Mesenchymal stem cell (in vitro differentiated cells and primary cell): ENCODE data around the gene NR2F2.
A peak's percentile ranks its signal among the peaks of the same experiment; 100 is the strongest.

Source experiments
- DNase-seq: peaks from one replicate; pipeline ENCODE4 v3.0.0-alpha.2; 2013
- H2AFZ ChIP-seq: one replicate; pipeline ENCODE4 v1.6.1; 2013; ENCODE audit warnings: low read depth, mild to moderate bottlenecking, control low read depth, inconsistent platforms, low read length, moderate library complexity
- H2AK5ac ChIP-seq: 2 replicates; pipeline ENCODE4 v1.6.1; 2013; ENCODE audit warnings: low read length, moderate library complexity, mild to moderate bottlenecking, inconsistent platforms; ENCODE audit not compliant: severe bottlenecking
- H2BK120ac ChIP-seq: one replicate; pipeline ENCODE4 v1.6.1; 2013; ENCODE audit warnings: low read depth, mild to moderate bottlenecking, inconsistent platforms, low read length, moderate library complexity
- H2BK12ac ChIP-seq, 2 experiments: one replicate each; pipeline ENCODE4 v1.6.1; 2013; ENCODE audit warnings: inconsistent platforms in 2 of 2, low read length in 2 of 2, mild to moderate bottlenecking in 2 of 2, moderate library complexity in 2 of 2, control low read depth in 1 of 2
- H2BK15ac ChIP-seq: one replicate; pipeline ENCODE4 v1.6.1; 2013; ENCODE audit warnings: mild to moderate bottlenecking, low read depth, inconsistent platforms; ENCODE audit not compliant: poor library complexity, severe bottlenecking
- H2BK5ac ChIP-seq: 2 replicates; pipeline ENCODE4 v1.6.1; 2013; ENCODE audit warnings: low read depth, mild to moderate bottlenecking, low read length, control low read depth, inconsistent platforms; ENCODE audit not compliant: poor library complexity, severe bottlenecking
- H3K14ac ChIP-seq, 2 experiments: one replicate each; pipeline ENCODE4 v1.6.1; 2013; ENCODE audit warnings: inconsistent platforms in 2 of 2, low read length in 2 of 2, control low read depth in 1 of 2, mild to moderate bottlenecking in 1 of 2, moderate library complexity in 1 of 2
- H3K18ac ChIP-seq, 2 experiments: one replicate each; pipeline ENCODE4 v1.6.1; 2013; ENCODE audit warnings: inconsistent platforms in 2 of 2, low read length in 2 of 2, control low read depth in 1 of 2, low read depth in 1 of 2, mild to moderate bottlenecking in 1 of 2
- H3K23ac ChIP-seq, 2 experiments: one replicate each; pipeline ENCODE4 v1.6.1; 2013; ENCODE audit warnings: inconsistent platforms in 2 of 2, low read length in 2 of 2, mild to moderate bottlenecking in 2 of 2, moderate library complexity in 2 of 2, control low read depth in 1 of 2
- H3K27ac ChIP-seq: 2 replicates; pipeline ENCODE4 v1.5.1; 2013; ENCODE audit warnings: mild to moderate bottlenecking, moderate library complexity, low read length, control low read depth, inconsistent platforms; ENCODE audit not compliant: poor library complexity, severe bottlenecking
- H3K27me3 ChIP-seq, 2 experiments: 2 replicates each; pipeline versions ENCODE4 v1.6.1 to v1.7.0; 2013; ENCODE audit warnings: low read length in 2 of 2, mild to moderate bottlenecking in 2 of 2, moderate library complexity in 2 of 2, control low read depth in 1 of 2, inconsistent platforms in 1 of 2; ENCODE audit not compliant: control insufficient read depth in 1 of 2, insufficient read depth in 1 of 2
- H3K36me3 ChIP-seq, 2 experiments: 2 replicates each; pipeline versions ENCODE4 v1.6.1 to v1.7.0; 2013; ENCODE audit warnings: low read length in 2 of 2, control low read depth in 1 of 2, inconsistent platforms in 1 of 2, low read depth in 1 of 2, mild to moderate bottlenecking in 1 of 2; ENCODE audit not compliant: insufficient read depth in 2 of 2, control insufficient read depth in 1 of 2
- H3K4ac ChIP-seq, 2 experiments: one replicate each; pipeline ENCODE4 v1.6.1; 2013; ENCODE audit warnings: inconsistent platforms in 2 of 2, low read length in 2 of 2, mild to moderate bottlenecking in 2 of 2, moderate library complexity in 2 of 2, control low read depth in 1 of 2, low read depth in 1 of 2
- H3K4me1 ChIP-seq: 2 replicates; pipeline ENCODE4 v1.6.1; 2013; ENCODE audit warnings: low read depth, low read length, control low read depth; ENCODE audit not compliant: control insufficient read depth, insufficient read depth
- H3K4me2 ChIP-seq: 2 replicates; pipeline ENCODE4 v1.6.1; 2013; ENCODE audit warnings: low read length, mild to moderate bottlenecking, inconsistent platforms; ENCODE audit not compliant: poor library complexity, severe bottlenecking
- H3K4me3 ChIP-seq, 2 experiments: 2 replicates each; pipeline versions ENCODE4 v1.5.1 to v1.7.0; 2013; ENCODE audit warnings: low read length in 2 of 2, mild to moderate bottlenecking in 2 of 2, control low read depth in 1 of 2, low read depth in 1 of 2; ENCODE audit not compliant: insufficient read depth in 1 of 2
- H3K79me1 ChIP-seq: replicated peaks from 2 replicates; pipeline ENCODE4 v1.6.1; 2013; ENCODE audit warnings: mild to moderate bottlenecking, control low read depth, low read length, inconsistent platforms; ENCODE audit not compliant: poor library complexity, severe bottlenecking
- H3K9ac ChIP-seq: 2 replicates; pipeline ENCODE4 v1.7.0; 2013; ENCODE audit warnings: mild to moderate bottlenecking, low read length, moderate library complexity
- H3K9me3 ChIP-seq: 2 replicates; pipeline ENCODE4 v1.7.0; 2013; ENCODE audit warnings: mild to moderate bottlenecking, low read length; ENCODE audit not compliant: control insufficient read depth
- H4K8ac ChIP-seq: one replicate; pipeline ENCODE4 v1.6.1; 2013; ENCODE audit warnings: inconsistent platforms, mild to moderate bottlenecking, low read length, moderate library complexity
- H4K91ac ChIP-seq: one replicate; pipeline ENCODE4 v1.6.1; 2013; ENCODE audit warnings: mild to moderate bottlenecking, low read length, inconsistent platforms
- WGBS: methylation state at CpG from one replicate; pipeline ENCODE4 v1.1.7; 2013; ENCODE audit warnings: mixed read lengths; 5-methylcytosine and 5-hydroxymethylcytosine counted together

NR2F2 gene

DNA sequence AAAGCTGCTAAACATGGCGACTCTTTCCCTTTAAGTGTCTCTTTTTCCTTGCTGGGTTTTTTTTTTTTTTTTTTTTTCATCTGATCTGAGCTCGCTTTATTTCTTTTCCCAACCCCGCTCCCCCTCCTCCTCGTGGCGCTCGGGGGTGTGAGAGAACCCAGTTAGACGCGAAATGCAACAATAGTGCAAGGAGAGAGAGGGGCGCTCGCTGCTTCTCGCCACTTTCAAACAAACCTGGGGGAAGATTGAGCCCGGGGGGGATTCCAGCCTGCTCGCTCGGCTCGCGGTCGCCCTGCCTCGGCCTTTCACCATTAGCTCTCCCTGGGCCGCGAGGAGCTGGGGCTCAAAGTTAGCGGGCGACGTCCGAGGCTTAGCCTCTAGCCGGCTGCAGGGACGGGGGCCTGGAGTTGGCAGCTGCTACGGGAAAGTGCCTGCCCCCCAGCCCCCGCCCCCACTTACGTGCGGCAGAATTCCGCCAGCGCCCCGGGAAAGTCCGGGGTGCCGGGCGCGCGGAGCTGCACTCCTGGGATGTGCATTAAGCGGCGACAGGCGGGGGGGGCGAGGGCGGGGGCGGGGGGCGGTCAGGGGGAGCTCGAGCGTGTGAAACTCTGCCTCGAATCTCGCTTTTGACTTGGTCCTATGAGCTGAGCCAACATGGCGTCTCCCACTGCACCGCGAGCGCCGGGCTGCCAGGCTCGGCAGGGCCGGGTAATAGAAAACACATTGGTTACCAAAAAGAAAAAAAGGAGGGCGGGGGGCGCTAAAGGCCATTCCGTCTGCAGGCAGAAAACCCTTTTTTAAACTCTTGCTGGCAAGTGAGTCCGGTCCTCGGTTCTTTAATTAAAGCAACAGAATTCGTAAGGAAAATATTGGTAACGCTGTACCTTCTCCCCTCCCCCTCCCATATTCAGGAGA is 10.4 kb downstream of the NR2F2 start:
- Histone ChIP-seq H2AFZ (no peak overlapping the region), H3K4me1 (peaks cover 20% of the 10 kb centered on the region), H3K27me3 (no peaks in the 10 kb centered on the region), H3K18ac (peak overlapping the region; percentile 97 to 98), H3K14ac (peak overlapping the region; percentile 68 to 78), H3K79me1 (no peaks in the 10 kb centered on the region), H3K23ac (peak overlapping the region; percentile 0 to 70), H2BK120ac (peak overlapping the region; percentile 99), H3K4me2 (peak overlapping the region; percentile 79), H3K9ac (peak overlapping the region; percentile 99), H3K36me3 (peaks cover 32 to 66% of the 10 kb centered on the region in 2 experiments), H3K4me3 (peak overlapping the region; percentile 64 to 99), H3K9me3 (no peaks in the 10 kb centered on the region), H4K8ac (peak overlapping the region; percentile 90), H2AK5ac (peak overlapping the region; percentile 26), H4K91ac (peak overlapping the region; percentile 89), H3K4ac (peak overlapping the region; percentile 96 to 99), H2BK5ac (peak overlapping the region; percentile 80), H2BK15ac (peak overlapping the region; percentile 93), H3K27ac (peak overlapping the region; percentile 96), H2BK12ac (peak overlapping the region; percentile 71 to 75)
- peak; percentile 74 for DNase-seq
- WGBS: under 1% methylated on average over 53 of the region's 63 CpGs

DNA sequence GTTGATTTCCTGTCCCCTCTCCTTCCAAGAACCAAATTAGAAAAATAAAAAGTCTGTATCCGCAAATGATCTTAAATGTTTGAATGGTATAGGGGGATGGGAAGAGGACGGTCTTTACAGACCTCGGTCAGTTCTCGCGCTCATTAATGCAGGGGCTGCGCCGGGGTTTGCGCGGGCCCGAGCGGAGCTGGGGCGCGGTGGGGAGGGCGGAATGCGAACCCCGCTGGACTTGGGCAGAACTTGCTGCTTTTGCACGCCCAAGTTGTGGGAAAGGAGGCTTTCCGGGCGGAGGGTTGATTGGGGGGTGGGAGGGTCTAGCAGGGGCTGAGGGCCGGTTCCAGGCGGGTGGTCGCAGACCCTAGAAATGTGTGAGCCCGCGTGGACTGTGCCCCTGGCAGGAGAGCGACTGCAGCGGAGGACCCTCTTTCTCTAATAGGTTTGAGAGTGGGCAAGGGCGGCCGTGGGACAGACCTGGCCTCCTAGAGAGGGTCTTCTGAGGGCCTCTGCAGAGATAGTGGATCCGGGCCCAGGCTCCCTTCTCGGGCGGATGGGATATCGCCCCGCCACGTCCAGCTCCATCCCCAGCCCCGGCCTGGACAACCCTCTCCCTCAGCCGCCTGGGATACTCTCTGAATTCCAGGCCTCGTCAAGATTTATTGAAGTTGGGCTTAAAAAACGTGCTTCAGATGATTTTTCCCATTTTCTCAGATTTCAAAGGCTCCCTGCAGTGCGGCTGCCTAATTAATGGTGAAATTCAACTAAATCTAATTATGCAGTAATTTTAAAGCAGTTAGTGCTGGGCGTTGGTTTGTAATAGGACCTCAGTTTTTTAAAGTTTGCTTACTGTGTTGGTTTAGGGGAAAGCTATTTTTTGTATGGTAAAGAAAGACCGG is 11.3 kb downstream of the NR2F2 start:
- H2BK15ac ChIP-seq: peak overlapping the region; percentile 69
- H3K4me2 ChIP-seq: peak overlapping the region; percentile 77
- peak overlapping the region; percentile 81 for H3K27ac ChIP-seq
- H2AK5ac ChIP-seq: peak overlapping the region; percentile 57
- DNase-seq: peak; percentile 47
- peak overlapping the region; percentile 89 to 94 for H3K18ac ChIP-seq
- peak overlapping the region; percentile 96 for H3K9ac ChIP-seq
- H3K14ac ChIP-seq: peak overlapping the region in 1 of 2 experiments; percentile 86
- H3K9me3 ChIP-seq: no peaks in the 10 kb centered on the region
- no peaks in the 10 kb centered on the region for H3K79me1 ChIP-seq
- H3K4ac ChIP-seq: peak overlapping the region; percentile 87 to 97
- peak overlapping the region; percentile 99 for H2BK120ac ChIP-seq
- WGBS: 10% methylated on average over 35 of the region's 41 CpGs
- H3K27me3 ChIP-seq: no peaks in the 10 kb centered on the region
- H3K4me3 ChIP-seq: peak overlapping the region; percentile 53 to 80
- H3K36me3 ChIP-seq: peaks cover 33 to 56% of the 10 kb centered on the region in 2 experiments
- H4K91ac ChIP-seq: peak overlapping the region; percentile 83
- peak overlapping the region in 1 of 2 experiments; percentile 47 for H2BK12ac ChIP-seq
- no peak overlapping the region for H2AFZ ChIP-seq
- peak overlapping the region; percentile 97 for H4K8ac ChIP-seq
- peak overlapping the region; percentile 71 for H2BK5ac ChIP-seq
- H3K4me1 ChIP-seq: peaks cover 20% of the 10 kb centered on the region
- H3K23ac ChIP-seq: peak overlapping the region in 1 of 2 experiments; percentile 0

DNA sequence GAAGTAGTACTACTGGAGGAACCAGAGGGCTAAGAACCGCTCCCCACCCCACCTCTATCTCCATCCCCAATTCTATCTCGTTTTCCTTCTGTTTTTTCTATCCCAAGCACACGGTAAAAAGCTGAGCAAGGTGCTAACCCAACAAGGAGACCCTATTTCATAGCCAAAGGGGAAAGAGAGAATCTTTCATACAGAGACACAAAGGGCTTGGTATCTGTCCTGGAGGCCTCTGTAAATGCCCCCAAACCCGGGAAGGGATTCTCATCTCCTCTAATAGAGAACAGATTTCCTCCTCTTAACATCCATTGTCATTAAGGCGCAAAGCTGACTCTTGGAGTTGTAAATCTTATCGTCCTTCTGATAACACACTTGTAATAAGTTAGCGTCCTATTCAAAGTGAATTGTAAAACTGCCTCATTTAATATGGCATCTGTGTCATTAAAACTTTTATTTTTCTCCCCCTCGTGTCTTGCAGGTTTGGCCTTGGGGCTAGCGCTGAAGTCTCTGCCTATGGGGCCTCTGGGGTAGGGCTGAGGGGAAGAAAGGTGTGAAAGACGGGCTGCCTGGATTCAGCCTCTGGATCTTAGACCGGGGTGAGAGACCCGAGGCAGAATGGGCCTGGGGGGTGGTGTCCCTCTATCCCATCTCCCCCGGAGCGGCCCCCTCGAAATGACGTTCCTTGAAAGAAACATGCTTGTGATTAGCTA is 12.1 kb downstream of the NR2F2 start:
- Histone ChIP-seq H3K4me1 (peaks cover 25% of the 10 kb centered on the region), H2BK5ac (peak overlapping the region; percentile 89), H3K18ac (peak overlapping the region; percentile 44 to 89), H3K4me2 (peak overlapping the region; percentile 77), H4K8ac (peak overlapping the region; percentile 19), H3K4ac (peak overlapping the region; percentile 13 to 85), H2AFZ (no peak overlapping the region), H3K9ac (peak overlapping the region; percentile 96), H3K36me3 (peaks cover 28 to 48% of the 10 kb centered on the region in 2 experiments), H3K79me1 (no peaks in the 10 kb centered on the region), H3K9me3 (no peaks in the 10 kb centered on the region), H3K27me3 (no peaks in the 10 kb centered on the region), H4K91ac (peak overlapping the region; percentile 57), H3K23ac (no peak overlapping the region), H3K27ac (peak overlapping the region; percentile 81), H2BK120ac (peak overlapping the region; percentile 97), H2BK15ac (no peak overlapping the region), H3K14ac (peak overlapping the region; percentile 1 to 76), H3K4me3 (peak overlapping the region; percentile 14 to 80), H2BK12ac (peak overlapping the region in 1 of 2 experiments; percentile 69), H2AK5ac (peak overlapping the region; percentile 89)
- WGBS: 12% methylated on average over 16 of the region's 16 CpGs
- peak; percentile 56 for DNase-seq
